GM18508 (cell line): Measurements from ENCODE around the gene SH2B2.
"Not testable (repeated sequence)": the region's sequence is repeated elsewhere in the genome, so short reads cannot be mapped to it uniquely, and the experiment has no call there.

Experiments used
- ATAC-seq: cut with Tn5 transposase; IDR thresholded peaks from one replicate; pipeline ENCODE4 v1.9.1; 2021; ENCODE audit warnings: moderate number of reproducible peaks; ENCODE audit not compliant: insufficient read depth, unreplicated experiment

The SH2B2 gene

GRCh38 chr7:102303669-102304422, 17.2 kb downstream of the SH2B2 start:
- ATAC-seq, result no peak

GRCh38 chr7:102304668-102305067, 18.0 kb downstream of the SH2B2 start:
- no peak for ATAC-seq

- ATAC-seq, result peak; percentile 33
These were observed 19.0 kb downstream of the SH2B2 start for GRCh38 chr7:102305414-102306268.

GRCh38 chr7:102306916-102307677, 20.4 kb downstream of the SH2B2 start:
- ATAC-seq, result peak; percentile 63

- ATAC-seq, result no peak
These were observed 23.7 kb downstream of the SH2B2 start for GRCh38 chr7:102310414-102310815.

- no peak for ATAC-seq
These were observed 25.6 kb downstream of the SH2B2 start for GRCh38 chr7:102312317-102312716.

GRCh38 chr7:102313997-102314780, 27.5 kb downstream of the SH2B2 start:
- no peak for ATAC-seq

GRCh38 chr7:102317231-102318059, 30.8 kb downstream of the SH2B2 start:
- ATAC-seq, result no peak

- ATAC-seq, result no peak
These were observed 31.9 kb downstream of the SH2B2 start for GRCh38 chr7:102318482-102318971.

- no peak for ATAC-seq
These were observed 33.0 kb downstream of the SH2B2 start for GRCh38 chr7:102319671-102320070.

GRCh38 chr7:102320181-102320580, 33.5 kb downstream of the SH2B2 start:
- no peak for ATAC-seq

GRCh38 chr7:102320601-102321350, 34.1 kb downstream of the SH2B2 start:
- ATAC-seq, result no peak

GRCh38 chr7:102321351-102322201, 34.9 kb downstream of the SH2B2 start:
- ATAC-seq, result no peak

GRCh38 chr7:102322202-102322715, 35.6 kb downstream of the SH2B2 start:
- no peak for ATAC-seq

GRCh38 chr7:102323914-102324195, 37.2 kb downstream of the SH2B2 start:
- no peak for ATAC-seq

- not testable (repeated sequence) for ATAC-seq
These were observed 38.4 kb downstream of the SH2B2 start for GRCh38 chr7:102325106-102325505.

- ATAC-seq, result no peak
These were observed 39.7 kb downstream of the SH2B2 start for GRCh38 chr7:102326157-102326889.
